GM10248 (cell line): ENCODE measurements around the gene SMAD7.

ENCODE experiments used
- CTCF ChIA-PET: fragments of 300-600 bp; sonication (Branson Sonifier 250); formaldehyde crosslinking; extraction: SDS; loops from one replicate; lab custom pipeline; 2021; ENCODE audit warnings: antibody characterized with exemption; lab: Yijun Ruan, JAX
- POLR2A ChIA-PET: fragments of 350-650 bp; sonication (Branson Sonifier 250); formaldehyde crosslinking; extraction: SDS; loops from one replicate; lab custom pipeline; 2020; ENCODE audit warnings: antibody characterized with exemption; lab: Yijun Ruan, JAX
- DNase-seq: peaks from one replicate; pipeline ENCODE4 v3.0.0; 2012; ENCODE audit errors: extremely low spot score
- TF ChIP-seq, protein P1 (sequence below): IDR thresholded peaks from 2 replicates; pipeline ENCODE4 v1.5.1; 2012; ENCODE audit warnings: mild to moderate bottlenecking, low read depth; ENCODE audit errors: extremely low read depth, missing control alignments, control extremely low read depth

Gene SMAD7

DNA sequence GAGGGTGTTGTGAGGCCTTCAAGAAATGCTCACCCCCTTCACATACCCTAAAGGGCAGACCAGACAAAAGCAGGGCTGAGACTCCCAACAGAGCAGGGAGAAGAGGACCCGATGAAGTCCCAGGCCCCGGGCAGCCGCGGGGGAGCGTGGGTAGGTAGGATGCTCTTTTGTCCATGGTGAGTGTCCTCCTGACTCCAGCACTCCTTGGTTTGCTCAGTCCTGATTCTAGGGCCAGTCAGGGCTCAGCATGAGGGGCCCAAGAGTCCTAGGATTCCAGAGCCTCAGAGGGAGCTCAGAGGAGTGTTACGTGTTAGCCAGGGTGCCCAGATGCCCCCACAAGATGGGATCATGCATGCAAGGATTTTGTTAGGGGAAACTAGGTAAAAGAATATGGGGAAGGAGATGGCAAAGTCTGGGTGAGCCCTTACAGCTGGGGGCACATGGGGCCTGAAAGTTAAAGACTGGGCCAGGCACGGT, 64.8 kb downstream of the SMAD7 start:
- TF ChIP-seq, protein P1, sequence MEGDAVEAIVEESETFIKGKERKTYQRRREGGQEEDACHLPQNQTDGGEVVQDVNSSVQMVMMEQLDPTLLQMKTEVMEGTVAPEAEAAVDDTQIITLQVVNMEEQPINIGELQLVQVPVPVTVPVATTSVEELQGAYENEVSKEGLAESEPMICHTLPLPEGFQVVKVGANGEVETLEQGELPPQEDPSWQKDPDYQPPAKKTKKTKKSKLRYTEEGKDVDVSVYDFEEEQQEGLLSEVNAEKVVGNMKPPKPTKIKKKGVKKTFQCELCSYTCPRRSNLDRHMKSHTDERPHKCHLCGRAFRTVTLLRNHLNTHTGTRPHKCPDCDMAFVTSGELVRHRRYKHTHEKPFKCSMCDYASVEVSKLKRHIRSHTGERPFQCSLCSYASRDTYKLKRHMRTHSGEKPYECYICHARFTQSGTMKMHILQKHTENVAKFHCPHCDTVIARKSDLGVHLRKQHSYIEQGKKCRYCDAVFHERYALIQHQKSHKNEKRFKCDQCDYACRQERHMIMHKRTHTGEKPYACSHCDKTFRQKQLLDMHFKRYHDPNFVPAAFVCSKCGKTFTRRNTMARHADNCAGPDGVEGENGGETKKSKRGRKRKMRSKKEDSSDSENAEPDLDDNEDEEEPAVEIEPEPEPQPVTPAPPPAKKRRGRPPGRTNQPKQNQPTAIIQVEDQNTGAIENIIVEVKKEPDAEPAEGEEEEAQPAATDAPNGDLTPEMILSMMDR, result no peak
- no peak for DNase-seq
- ChIA-PET POLR2A (no interaction called here), CTCF (no interaction called here)

DNA sequence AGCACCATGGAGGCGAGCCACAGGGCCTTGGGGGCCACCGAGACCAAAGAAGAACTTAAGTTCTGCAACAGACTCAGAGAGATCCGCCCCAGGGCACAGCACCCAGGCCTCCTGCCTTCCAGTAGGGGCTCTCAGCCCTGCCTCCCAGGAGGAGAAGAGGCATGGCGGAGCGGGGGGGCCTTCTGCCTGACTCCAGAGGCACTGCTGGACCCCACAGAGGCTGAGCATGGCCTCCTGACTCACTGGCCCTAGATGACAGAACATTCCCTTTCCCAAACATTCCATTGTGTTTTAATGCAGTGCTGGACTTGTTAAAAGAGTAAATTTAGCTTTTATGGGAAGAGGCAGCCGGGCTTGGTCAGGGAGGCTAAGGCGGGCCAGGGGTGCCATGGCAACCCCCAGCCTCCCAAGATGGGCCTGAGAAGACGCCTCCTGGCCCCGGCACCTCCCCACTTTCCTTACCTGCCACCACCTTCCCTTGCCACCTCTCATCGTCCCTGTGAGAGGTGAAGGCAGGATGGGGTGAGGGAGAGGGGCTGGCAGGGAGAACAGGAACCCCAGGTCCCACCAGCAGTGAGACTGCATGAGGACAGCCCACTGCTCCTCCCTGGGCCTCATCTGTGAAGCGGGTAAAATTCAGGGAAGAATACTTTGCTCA, 65.4 kb downstream of the SMAD7 start:
- TF ChIP-seq, protein P1, result no peak
- no peak for DNase-seq
- ChIA-PET CTCF (interaction anchor here (1.3 kb wide), 1 partner anchor 17 kb away, joined by 4 read pairs; no protein-coding TSS in a partner anchor), POLR2A (no interaction called here)

DNA sequence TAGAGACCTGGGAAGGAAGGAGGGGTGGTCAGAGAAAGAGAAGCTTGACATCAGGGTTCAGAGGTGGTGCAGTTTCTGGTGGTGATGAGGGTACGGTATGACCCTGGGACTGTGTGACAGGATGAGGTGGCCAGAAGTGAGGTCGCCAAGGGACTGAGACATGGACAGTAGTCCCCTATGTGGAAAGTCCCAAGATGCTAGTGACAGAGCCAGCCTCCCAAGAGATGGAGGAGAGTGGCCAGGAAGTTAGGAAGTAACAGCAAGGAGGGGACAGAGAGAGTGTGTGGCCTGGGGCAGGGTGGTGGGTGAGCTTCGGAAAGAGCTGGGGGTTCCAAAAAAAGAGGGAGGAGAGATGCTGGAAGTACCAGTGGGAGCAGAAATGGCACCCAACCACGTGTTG, 66.0 kb downstream of the SMAD7 start:
- TF ChIP-seq, protein P1, result no peak
- DNase-seq, result no peak
- ChIA-PET POLR2A (no interaction called here), CTCF (interaction anchor here (1.1 to 1.3 kb wide), 2 partner anchors 8 to 16 kb away, joined by 3 to 4 read pairs; no protein-coding TSS in a partner anchor)

DNA sequence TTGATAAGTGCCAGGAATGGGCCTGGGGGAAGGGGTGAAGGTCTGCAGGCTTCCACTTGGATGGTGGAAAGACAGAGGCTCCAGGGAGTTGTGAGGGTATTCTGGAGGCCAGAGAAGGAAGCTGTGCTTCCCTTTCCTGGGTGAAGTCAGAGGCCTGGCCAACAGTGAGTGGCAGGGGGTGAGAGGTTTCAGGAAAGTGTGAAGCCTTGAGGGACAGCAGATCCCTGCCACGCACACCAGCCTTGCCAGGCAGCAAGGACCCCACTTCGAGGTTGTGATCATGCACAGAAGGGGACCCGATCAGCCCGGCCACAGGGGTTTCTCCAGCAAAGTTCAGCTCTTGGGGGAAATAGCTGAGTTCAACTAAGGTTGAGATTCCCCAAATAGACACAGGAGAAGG, 66.5 kb downstream of the SMAD7 start:
- no peak for DNase-seq
- POLR2A ChIA-PET, result no interaction called here
- CTCF ChIA-PET, result interaction anchor here (1.1 to 1.3 kb wide), 2 partner anchors 8 to 15 kb away, joined by 3 to 4 read pairs; no protein-coding TSS in a partner anchor
- TF ChIP-seq, protein P1, result no peak

DNA sequence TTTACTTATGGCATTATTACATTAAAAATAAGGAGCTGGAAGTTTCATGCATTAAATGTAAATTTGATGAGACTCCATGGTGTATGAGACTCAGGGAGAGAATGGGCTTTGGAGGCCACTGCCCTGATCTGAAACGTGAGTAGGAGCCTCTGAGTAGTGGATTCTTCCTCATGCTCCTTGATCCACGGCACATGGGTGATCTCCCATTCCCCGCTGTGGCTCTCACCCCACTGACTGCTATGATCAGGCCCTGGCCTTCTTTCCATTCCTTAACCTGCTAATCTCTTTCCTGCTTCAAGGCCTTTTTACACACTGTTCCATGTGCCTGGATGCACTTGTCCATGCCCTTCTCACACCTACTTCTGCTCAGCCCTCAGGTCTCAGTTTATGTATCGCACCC, 68.4 kb downstream of the SMAD7 start:
- POLR2A ChIA-PET, result no interaction called here
- CTCF ChIA-PET, result interaction anchor here (0.9 kb wide), 1 partner anchor 73 kb away, joined by 3 read pairs; no protein-coding TSS in a partner anchor
- TF ChIP-seq, protein P1, result no peak
- DNase-seq, result no peak

DNA sequence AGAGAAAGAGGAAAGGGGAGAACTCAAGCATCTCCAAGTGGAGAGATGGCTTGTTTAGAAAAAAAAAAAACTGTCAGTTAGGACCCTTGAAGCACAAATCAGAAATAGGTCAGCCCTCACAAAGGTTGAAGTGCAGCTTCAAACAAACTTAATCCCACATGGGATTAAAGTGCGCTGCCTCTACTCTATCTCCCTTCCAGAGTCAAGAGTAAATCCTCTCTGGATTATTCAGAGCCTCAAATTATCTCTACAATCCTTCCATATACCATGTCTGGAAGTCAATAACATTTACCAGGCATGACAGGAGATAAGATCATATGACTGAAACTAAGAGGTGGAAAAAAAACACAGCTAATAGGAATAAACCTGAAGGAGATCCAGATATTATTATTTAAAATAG, 69.8 kb downstream of the SMAD7 start:
- CTCF ChIA-PET, result interaction anchor here (0.7 to 1.3 kb wide), 2 partner anchors 11 to 22 kb away, joined by 3 to 4 read pairs; no protein-coding TSS in a partner anchor

More for the DNA sequence above, 69.8 kb downstream of the SMAD7 start:
- POLR2A ChIA-PET, result no interaction called here
- no peak for DNase-seq
- TF ChIP-seq, protein P1, result no peak
